ENCODE results near the gene DGKB.

The DGKB gene

DNA sequence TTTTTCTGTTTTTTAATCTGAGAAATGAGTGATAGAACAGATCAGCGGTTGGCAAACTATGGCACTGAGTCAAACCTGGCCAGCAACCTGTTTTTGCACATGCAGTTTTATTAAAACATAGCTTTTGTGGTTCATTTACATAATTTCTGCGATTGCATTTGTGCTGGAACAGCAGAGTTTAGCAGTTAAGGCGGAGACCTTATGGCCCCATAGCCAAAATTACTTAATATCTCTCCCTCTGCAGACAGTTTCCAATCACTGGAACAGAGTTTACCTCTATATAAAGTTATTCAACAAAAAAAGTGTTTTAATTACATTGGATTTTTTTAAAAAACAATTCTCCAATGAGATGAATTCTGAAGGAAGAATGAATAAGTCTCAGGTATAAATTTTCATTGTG, 212.1 kb downstream of the DGKB start:
- TF ChIP-seq, protein P1, sequence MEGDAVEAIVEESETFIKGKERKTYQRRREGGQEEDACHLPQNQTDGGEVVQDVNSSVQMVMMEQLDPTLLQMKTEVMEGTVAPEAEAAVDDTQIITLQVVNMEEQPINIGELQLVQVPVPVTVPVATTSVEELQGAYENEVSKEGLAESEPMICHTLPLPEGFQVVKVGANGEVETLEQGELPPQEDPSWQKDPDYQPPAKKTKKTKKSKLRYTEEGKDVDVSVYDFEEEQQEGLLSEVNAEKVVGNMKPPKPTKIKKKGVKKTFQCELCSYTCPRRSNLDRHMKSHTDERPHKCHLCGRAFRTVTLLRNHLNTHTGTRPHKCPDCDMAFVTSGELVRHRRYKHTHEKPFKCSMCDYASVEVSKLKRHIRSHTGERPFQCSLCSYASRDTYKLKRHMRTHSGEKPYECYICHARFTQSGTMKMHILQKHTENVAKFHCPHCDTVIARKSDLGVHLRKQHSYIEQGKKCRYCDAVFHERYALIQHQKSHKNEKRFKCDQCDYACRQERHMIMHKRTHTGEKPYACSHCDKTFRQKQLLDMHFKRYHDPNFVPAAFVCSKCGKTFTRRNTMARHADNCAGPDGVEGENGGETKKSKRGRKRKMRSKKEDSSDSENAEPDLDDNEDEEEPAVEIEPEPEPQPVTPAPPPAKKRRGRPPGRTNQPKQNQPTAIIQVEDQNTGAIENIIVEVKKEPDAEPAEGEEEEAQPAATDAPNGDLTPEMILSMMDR (IDR thresholded peaks at IDR 0.05), result no peak
- H3K4me3 ChIP-seq, result no peak overlapping the region
- DNase-seq (ENCODE audit: low spot score), result no peak
- no peak overlapping the region for H3K27ac ChIP-seq

DNA sequence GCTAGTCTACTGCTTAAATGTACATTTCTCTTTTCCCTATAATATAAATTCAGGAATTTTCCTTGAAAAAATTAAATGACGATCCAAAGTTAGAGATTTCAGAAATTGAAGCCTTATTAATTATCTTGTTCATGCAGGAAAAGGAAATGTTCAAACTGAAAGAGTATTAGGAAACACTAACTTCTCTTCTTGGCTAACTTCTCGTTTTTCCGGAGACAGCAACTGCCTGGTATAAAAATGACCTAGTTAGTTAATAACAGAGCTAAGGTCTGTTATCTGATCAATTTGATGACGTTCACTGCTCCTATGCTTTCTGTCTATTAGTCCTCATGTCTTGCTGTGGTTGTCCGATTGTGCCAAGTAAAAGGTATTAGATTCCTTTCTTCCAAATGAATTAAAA, 212.5 kb downstream of the DGKB start:
- no peak for DNase-seq (ENCODE audit: low spot score)
- TF ChIP-seq, protein P1 (IDR thresholded peaks at IDR 0.05), result no peak
- no peak overlapping the region for H3K27ac ChIP-seq
- H3K4me3 ChIP-seq, result no peak overlapping the region

DNA sequence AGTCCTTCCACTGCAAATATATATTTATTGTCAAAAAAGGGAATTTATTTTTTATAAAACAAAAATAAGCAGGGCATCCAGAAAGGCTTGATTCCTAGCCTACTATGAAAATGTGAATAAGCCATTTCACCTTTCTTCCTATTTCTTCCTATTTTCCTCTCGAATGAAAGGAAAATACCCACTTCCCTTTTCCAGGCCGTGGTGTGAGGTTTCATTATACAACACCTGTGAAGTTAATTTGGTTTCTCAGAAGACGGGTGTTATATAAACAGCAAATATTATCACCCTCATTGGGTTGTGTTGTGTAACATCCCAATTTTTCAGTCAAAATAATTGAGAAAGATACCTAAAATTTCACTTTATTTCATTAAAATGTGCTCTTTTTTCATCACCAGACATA, 214.3 kb downstream of the DGKB start:
- Histone ChIP-seq H3K4me3 (no peak overlapping the region), H3K27ac (no peak overlapping the region)
- no peak for DNase-seq (ENCODE audit: low spot score)
- TF ChIP-seq, protein P1 (IDR thresholded peaks at IDR 0.05), result no peak

DNA sequence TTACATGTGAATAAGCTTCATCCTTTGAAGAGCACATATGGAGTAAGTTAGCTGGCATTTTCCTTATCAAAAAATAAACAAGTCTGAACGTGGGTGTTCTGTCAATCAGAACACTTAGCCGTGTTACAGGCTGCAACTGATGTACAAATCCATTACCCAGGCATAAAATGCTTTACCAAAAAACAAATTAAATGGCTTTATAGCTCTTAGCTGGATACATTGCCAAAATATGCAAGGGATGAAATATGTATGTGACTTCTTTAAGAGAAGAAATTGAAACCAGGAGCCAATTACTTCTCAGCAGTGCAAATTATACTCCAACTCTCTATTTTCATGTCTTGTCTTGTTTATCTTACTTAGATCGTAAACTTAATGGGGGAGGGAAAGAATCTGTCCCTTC, 214.8 kb downstream of the DGKB start:
- DNase-seq (ENCODE audit: low spot score), result no peak
- no peak overlapping the region for H3K4me3 ChIP-seq
- H3K27ac ChIP-seq, result no peak overlapping the region
- TF ChIP-seq, protein P1 (IDR thresholded peaks at IDR 0.05), result no peak

DNA sequence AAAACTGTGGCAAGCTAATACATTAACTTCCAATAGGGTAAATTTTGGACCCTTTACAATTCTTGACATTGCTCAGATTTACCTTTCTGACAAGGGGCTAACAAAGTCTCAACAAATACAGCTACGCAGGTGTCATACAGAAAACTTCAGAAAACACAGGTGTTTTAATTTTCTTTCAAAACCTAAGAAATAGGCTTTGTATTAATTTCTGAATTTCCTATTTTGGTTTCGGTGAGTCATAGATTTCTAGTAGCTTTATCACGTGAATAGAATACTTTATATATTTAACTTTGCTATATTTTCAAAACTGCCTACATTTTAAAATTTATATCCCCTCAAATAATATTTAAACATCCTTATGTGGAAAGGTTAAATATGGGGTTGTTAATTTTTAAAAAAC, 215.3 kb downstream of the DGKB start:
- TF ChIP-seq, protein P1 (IDR thresholded peaks at IDR 0.05), result no peak

DNA sequence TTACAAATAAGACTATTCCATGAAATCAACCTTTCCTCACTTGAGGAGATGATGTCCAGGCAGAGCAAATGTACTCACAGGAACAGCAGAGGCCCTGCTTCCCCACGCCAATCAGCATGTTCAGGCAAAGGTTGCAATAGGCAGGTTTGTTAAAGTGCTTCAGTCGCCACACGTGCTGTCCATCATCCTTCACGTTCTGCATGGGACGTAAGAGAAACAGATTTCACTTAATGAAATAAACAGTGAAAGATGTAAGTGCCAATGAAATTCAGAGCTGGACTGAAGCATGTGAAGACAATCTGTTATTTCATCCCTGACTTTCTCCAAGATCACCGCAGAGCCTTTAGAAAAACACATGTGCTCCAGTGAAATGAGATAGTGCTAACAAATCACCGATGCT, 217.4 kb downstream of the DGKB start:
- Histone ChIP-seq H3K27ac (no peak overlapping the region), H3K4me3 (no peak overlapping the region)
- DNase-seq (ENCODE audit: low spot score), result no peak
- TF ChIP-seq, protein P1 (IDR thresholded peaks at IDR 0.05), result no peak

More for the DNA sequence above, 215.3 kb downstream of the DGKB start:
- no peak overlapping the region for H3K27ac ChIP-seq
- no peak overlapping the region for H3K4me3 ChIP-seq
- DNase-seq (ENCODE audit: low spot score), result no peak

DNA sequence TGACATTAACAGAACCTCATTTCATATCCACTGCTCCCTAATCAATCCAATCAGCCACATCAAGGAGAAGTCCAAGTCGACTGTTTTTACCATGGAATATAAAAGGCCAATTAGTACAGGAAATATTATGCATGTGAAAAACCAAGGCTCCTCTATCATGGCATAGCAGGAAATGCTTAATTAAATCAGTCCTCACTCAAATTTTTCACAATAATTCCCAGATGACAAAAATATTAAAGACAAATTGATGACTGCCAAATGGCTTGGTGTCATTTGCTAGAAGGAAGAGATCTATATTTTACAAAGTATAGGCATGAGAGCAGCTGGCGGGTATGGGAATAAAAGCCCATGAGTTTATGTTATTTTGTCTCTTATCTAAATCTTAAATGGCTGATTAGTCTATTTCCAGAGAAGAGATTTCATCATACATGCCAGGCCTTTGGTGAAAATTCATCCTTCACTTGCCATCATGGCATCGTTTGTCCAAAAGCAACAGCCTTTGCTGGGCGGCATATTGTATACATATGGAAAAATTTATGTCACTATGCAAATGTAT, 219.6 kb downstream of the DGKB start:
- Histone ChIP-seq H3K27ac (no peak overlapping the region), H3K4me3 (no peak overlapping the region)
- TF ChIP-seq, protein P1 (IDR thresholded peaks at IDR 0.05), result no peak
- no peak for DNase-seq (ENCODE audit: low spot score)
